Lower lobe of right lung (tissue), 2 donors: Measurements from ENCODE around the gene STIL. TPM values are rescaled to one million over a fixed set of nuclear protein-coding genes. Genes with fewer than 3 reads are reported as not detected.
A peak's percentile ranks its signal among the peaks of the same experiment; 100 is the strongest.
"Not testable (repeated sequence)": the region's sequence is repeated elsewhere in the genome, so short reads cannot be mapped to it uniquely, and the experiment has no call there.

Source experiments
- ATAC-seq, 2 donors: fragments of 200-7000 bp; cut with Tn5 transposase; one replicate each; pipeline ENCODE4 v1.9.1; 2020 to 2022; ENCODE audit warnings: mild to moderate bottlenecking in 2 of 2, moderate library complexity in 2 of 2
- DNase-seq: peaks from one replicate; pipeline ENCODE4 v3.0.0-alpha.2; 2020
- H3K27ac ChIP-seq: fragments of 200-600 bp; one replicate; pipeline ENCODE4 v1.8.0; 2022
- H3K27me3 ChIP-seq: fragments of 200-600 bp; one replicate; pipeline ENCODE4 v1.8.0; 2022; ENCODE audit warnings: low read depth
- H3K36me3 ChIP-seq: fragments of 200-600 bp; one replicate; pipeline ENCODE4 v1.8.0; 2022; ENCODE audit warnings: mild to moderate bottlenecking
- H3K4me1 ChIP-seq: fragments of 200-600 bp; one replicate; pipeline ENCODE4 v1.8.0; 2022
- H3K4me3 ChIP-seq: fragments of 200-600 bp; one replicate; pipeline ENCODE4 v1.8.0; 2022; ENCODE audit warnings: mild to moderate bottlenecking
- H3K9me3 ChIP-seq: fragments of 200-600 bp; one replicate; pipeline ENCODE4 v1.8.0; 2022
- CTCF ChIP-seq: fragments of 200-600 bp; IDR thresholded peaks from one replicate; pipeline ENCODE4 v1.8.0; 2022; ENCODE audit warnings: antibody characterized with exemption, mild to moderate bottlenecking
- intact Hi-C: fragments of 100-400 bp; cut with DNase I; formaldehyde crosslinking; loops from one replicate; pipeline ENCODE4 v1.11.0; 2022
- total RNA-seq: library from RNA; stranded (reverse); fragmentation: NEBNext Ultra II Directional; extraction: Animal tissue kit (Norgen Biotek cat#: 25700); gene quantifications from one replicate; pipeline ENCODE4 v1.2.1, GENCODE V29; 2021
- donor health status: DM: no; HTN: yes; CAD: no; lungs with severe emphysema.

Gene STIL
- total RNA-seq, 1 donor from 2014 or later, result 1.6 TPM

- H3K4me3 ChIP-seq, result no peak overlapping the region
- intact Hi-C loops, result no loop called here
- no peaks in the 10 kb centered on the region for H3K9me3 ChIP-seq
- no peak for TF ChIP-seq CTCF
- H3K36me3 ChIP-seq, result no peaks in the 10 kb centered on the region
- DNase-seq (no peak), ATAC-seq (no peak)
- H3K27me3 ChIP-seq, result no peaks in the 10 kb centered on the region
- peaks cover 18% of the 10 kb centered on the region for H3K4me1 ChIP-seq
- no peak overlapping the region for H3K27ac ChIP-seq
Observed at GRCh38 chr1:47207803-47208373, 106.1 kb downstream of the STIL start.

DNA sequence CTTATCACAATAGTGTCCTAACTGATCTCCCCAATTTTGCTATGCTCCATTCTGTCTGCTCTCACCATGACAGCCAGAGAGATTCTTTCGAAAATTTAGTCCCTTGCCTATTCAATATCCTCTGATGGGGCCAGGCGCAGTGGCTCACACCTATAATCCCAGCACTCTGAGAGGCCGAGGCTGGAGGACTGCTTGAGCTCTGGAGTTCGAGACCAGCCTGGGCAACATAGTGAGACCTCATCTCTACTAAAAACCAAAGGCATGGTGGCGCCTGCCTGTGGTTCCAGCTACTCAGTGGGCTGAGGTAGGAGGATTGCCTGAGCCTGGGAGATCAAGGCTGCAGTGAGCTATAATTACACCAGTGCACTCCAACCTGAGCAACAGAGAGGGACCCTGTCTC, 108.0 kb downstream of the STIL start:
- no peak for DNase-seq
- no peaks in the 10 kb centered on the region for H3K4me1 ChIP-seq
- no peak for TF ChIP-seq CTCF

DNA sequence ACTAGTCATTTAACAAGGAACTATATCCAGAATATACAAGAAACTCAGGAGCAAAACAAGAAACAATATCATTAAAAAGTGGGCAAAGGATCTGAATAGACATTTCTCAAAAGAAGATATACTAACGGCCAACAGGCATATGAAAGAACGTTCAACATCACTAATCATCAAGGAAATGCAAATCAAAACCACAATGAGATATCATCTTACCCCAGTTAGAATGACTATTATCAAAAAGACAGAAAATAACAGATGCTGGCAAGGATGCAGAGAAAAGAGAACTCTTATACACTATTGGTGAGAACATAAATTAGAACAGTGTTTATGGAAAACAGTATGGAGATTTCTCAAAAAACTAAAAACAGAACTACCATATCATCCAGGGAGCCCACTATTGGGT, 110.4 kb downstream of the STIL start:
- ATAC-seq, DNase-seq, H3K27me3 ChIP-seq, H3K4me3 ChIP-seq, H3K9me3 ChIP-seq, intact Hi-C loops, H3K4me1 ChIP-seq, H3K27ac ChIP-seq, H3K36me3 ChIP-seq: not testable (repeated sequence)

More for the DNA sequence above, 108.0 kb downstream of the STIL start:
- Histone ChIP-seq H3K27me3 (no peaks in the 10 kb centered on the region), H3K36me3 (no peaks in the 10 kb centered on the region), H3K27ac (no peak overlapping the region), H3K9me3 (no peaks in the 10 kb centered on the region), H3K4me3 (no peak overlapping the region)
- intact Hi-C loops, result no loop called here
- no peak for ATAC-seq

DNA sequence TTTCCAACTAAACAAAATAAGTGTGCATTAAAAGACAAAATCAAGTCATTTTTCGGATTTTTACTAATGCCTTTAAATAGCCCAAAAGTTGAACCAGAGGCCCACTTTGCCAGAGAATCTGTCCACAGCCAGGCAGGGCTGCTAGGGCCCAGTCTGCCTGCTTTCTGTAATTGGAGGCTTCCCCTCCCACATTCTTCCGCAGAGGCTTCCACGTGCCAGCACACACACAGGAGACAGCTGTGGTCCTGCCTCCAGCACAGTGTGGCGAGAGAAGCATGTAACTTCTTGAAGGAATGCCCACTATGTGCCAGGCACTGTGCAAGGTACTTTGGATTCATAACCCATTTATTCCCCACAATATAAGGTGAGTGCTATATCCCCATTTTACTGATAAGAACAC, 112.8 kb downstream of the STIL start:
- H3K27ac ChIP-seq, result no peak overlapping the region
- H3K4me1 ChIP-seq, result no peaks in the 10 kb centered on the region
- ATAC-seq (peak in 1 of 2 donors; percentile 23), DNase-seq (no peak)
- no peak for TF ChIP-seq CTCF
- no peaks in the 10 kb centered on the region for H3K36me3 ChIP-seq
- H3K9me3 ChIP-seq, result no peaks in the 10 kb centered on the region
- intact Hi-C loops, result no loop called here
- no peak overlapping the region for H3K4me3 ChIP-seq
- H3K27me3 ChIP-seq, result no peaks in the 10 kb centered on the region

Other genes starting within 250 kb of the STIL start
- gene CYP4Z1, start 246.9 kb downstream of the STIL start, total RNA-seq, result 1.4 TPM
- gene CYP4A22, start 176.7 kb downstream of the STIL start, total RNA-seq, result not detected
- gene PDZK1IP1, start 124.1 kb downstream of the STIL start, total RNA-seq, result 22.6 TPM
- 15.4 TPM for gene TAL1, start 81.9 kb downstream of the STIL start, total RNA-seq
- gene CMPK1, start 19.6 kb upstream of the STIL start, total RNA-seq, result 116 TPM
- not detected for gene FOXE3, start 102.1 kb upstream of the STIL start, total RNA-seq
- 0.44 TPM for gene FOXD2, start 123.9 kb upstream of the STIL start, total RNA-seq